B cell (primary cell): ENCODE data around the gene TNFRSF9. TPM values are rescaled to one million over a fixed set of nuclear protein-coding genes. Genes with fewer than 3 reads are reported as not detected.

ENCODE experiments used
- ATAC-seq: fragments of 200-7000 bp; cut with Tn5 transposase; one replicate; pipeline ENCODE4 v1.10.0; 2021; ENCODE audit warnings: low read depth, mild to moderate bottlenecking, moderate number of reproducible peaks, moderate library complexity
- CTCF ChIA-PET: fragments of 350-600 bp; sonication (Branson Sonifier 250); formaldehyde crosslinking; loops from one replicate; lab custom pipeline; 2021; ENCODE audit warnings: antibody characterized with exemption, inconsistent platforms; lab: Charles Lee
- POLR2A ChIA-PET: fragments of 350-600 bp; sonication (Branson Sonifier 250); formaldehyde crosslinking; loops from one replicate; lab custom pipeline; 2021; ENCODE audit warnings: antibody characterized with exemption; lab: Charles Lee
- DNase-seq: peaks from one replicate; pipeline ENCODE4 v3.0.0; 2013
- H2AFZ ChIP-seq: 2 replicates; pipeline ENCODE4 v1.6.1; 2012; ENCODE audit warnings: mild to moderate bottlenecking, low read depth, low read length; ENCODE audit not compliant: insufficient read depth, poor library complexity, severe bottlenecking
- H3K27ac ChIP-seq, 2 donors: 1 replicate in 1 of 2; 2 replicates in 1 of 2; pipeline ENCODE4 v1.5.1; 2012 to 2013; ENCODE audit warnings: low read length in 2 of 2, mild to moderate bottlenecking in 2 of 2, moderate library complexity in 1 of 2
- H3K27me3 ChIP-seq, 4 experiments: fragments of 200-600 bp in 1 of 4; sonication (generic) in 1 of 4; replicated peaks in 1 of 4; 1 replicate in 2 of 4; 2 replicates in 2 of 4; pipeline versions ENCODE4 v1.6.1 to v1.7.0; 2013 to 2016; ENCODE audit warnings: low read length in 3 of 4, mild to moderate bottlenecking in 2 of 4, mixed read lengths in 1 of 4, moderate library complexity in 1 of 4; ENCODE audit not compliant: insufficient read depth in 4 of 4, control insufficient read depth in 3 of 4; ENCODE audit errors: control extremely low read depth in 1 of 4
- H3K36me3 ChIP-seq, 2 experiments: replicated peaks in 1 of 2; 1 replicate in 1 of 2; 2 replicates in 1 of 2; pipeline versions ENCODE4 v1.6.1 to v1.7.1; 2013; ENCODE audit warnings: low read length in 1 of 2; ENCODE audit not compliant: insufficient read depth in 2 of 2, control insufficient read depth in 1 of 2; ENCODE audit errors: control extremely low read depth in 1 of 2, extremely low read depth in 1 of 2
- H3K4me1 ChIP-seq, 2 donors: fragments of 200-600 bp in 1 of 2; sonication (generic) in 1 of 2; 1 replicate in 1 of 2; 2 replicates in 1 of 2; pipeline versions ENCODE4 v1.5.1 to v1.6.1; 2013 to 2017; ENCODE audit warnings: low read length in 2 of 2; ENCODE audit not compliant: control insufficient read depth in 2 of 2, insufficient read depth in 2 of 2
- H3K4me2 ChIP-seq: replicated peaks from 2 replicates; pipeline ENCODE3; 2012; ENCODE audit warnings: mild to moderate bottlenecking, low read depth, low read length; ENCODE audit not compliant: poor library complexity, severe bottlenecking
- H3K4me3 ChIP-seq, 5 experiments: fragments of 200-600 bp in 1 of 5; sonication (generic) in 1 of 5; 1 replicate in 3 of 5; 2 replicates in 2 of 5; pipeline versions ENCODE4 v1.5.1 to v1.7.0; 2011 to 2016; ENCODE audit warnings: low read length in 4 of 5, mild to moderate bottlenecking in 4 of 5, low read depth in 2 of 5, control low read depth in 1 of 5, moderate library complexity in 1 of 5; ENCODE audit not compliant: insufficient read depth in 1 of 5; ENCODE audit errors: control extremely low read depth in 1 of 5, extremely low read depth in 1 of 5
- H3K79me2 ChIP-seq: fragments of 200-600 bp; sonication (generic); one replicate; pipeline ENCODE4 v1.6.0; 2016; ENCODE audit warnings: low read length; ENCODE audit not compliant: control insufficient read depth, insufficient read depth
- H3K9ac ChIP-seq: fragments of 200-600 bp; sonication (generic); 2 replicates; pipeline ENCODE4 v1.6.1; 2017; ENCODE audit warnings: mild to moderate bottlenecking, low read length, moderate library complexity
- H3K9me3 ChIP-seq, 3 donors: one replicate each; pipeline versions ENCODE4 v1.6.1 to v1.7.1; 2013; ENCODE audit warnings: low read length in 2 of 3; ENCODE audit not compliant: control insufficient read depth in 2 of 3, insufficient read depth in 1 of 3; ENCODE audit errors: control extremely low read depth in 1 of 3
- H4K20me1 ChIP-seq: 2 replicates; pipeline ENCODE4 v1.6.0; 2012; ENCODE audit warnings: mild to moderate bottlenecking, low read length; ENCODE audit not compliant: insufficient read depth, control insufficient read depth, poor library complexity, severe bottlenecking
- H3K27ac Mint-ChIP-seq: one replicate; pipeline ENCODE4 v1.8.0; 2021; ENCODE audit warnings: mixed read lengths
- H3K27me3 Mint-ChIP-seq: one replicate; pipeline ENCODE4 v1.8.0; 2021; ENCODE audit warnings: mixed read lengths
- H3K4me1 Mint-ChIP-seq: one replicate; pipeline ENCODE4 v1.8.0; 2021; ENCODE audit warnings: mixed read lengths
- H3K4me3 Mint-ChIP-seq: one replicate; pipeline ENCODE4 v1.8.0; 2021; ENCODE audit warnings: mixed read lengths
- H3K9me3 Mint-ChIP-seq: one replicate; pipeline ENCODE4 v1.8.0; 2022; ENCODE audit warnings: mixed read lengths; ENCODE audit not compliant: insufficient read depth
- EZH2 ChIP-seq: IDR thresholded peaks from 2 replicates; pipeline ENCODE4 v1.6.1; 2012; ENCODE audit warnings: borderline replicate concordance, low read depth, mild to moderate bottlenecking, moderate library complexity, low read length; ENCODE audit not compliant: insufficient read depth, poor library complexity, severe bottlenecking
- WGBS: methylation state at CpG from one replicate; pipeline ENCODE4 v1.1.5; 2013; ENCODE audit warnings: missing lambda C conversion rate; ENCODE audit not compliant: insufficient coverage; 5-methylcytosine and 5-hydroxymethylcytosine counted together
- intact Hi-C: fragments of 100-400 bp; cut with micrococcal nuclease; formaldehyde crosslinking; loops from one replicate; pipeline ENCODE4 v1.10.0; 2022
- polyA plus RNA-seq: library from polyadenylated mRNA; depleted of rRNA; stranded (reverse); fragments of >200 nt; gene quantifications from 2 replicates; pipeline ENCODE4 v1.2.3, GENCODE V29; 2012
- total RNA-seq, 2 donors: library from RNA; stranded (reverse); fragments of 120-200 nt in 1 of 2; gene quantifications; 1 replicate in 1 of 2; 2 replicates in 1 of 2; pipeline versions ENCODE4 v1.2.3 to v1.2.4, GENCODE V29; 2013 to 2022
- TF ChIP-seq, protein P1 (sequence below): fragments of 200-600 bp; IDR thresholded peaks from one replicate; pipeline ENCODE4 v1.8.0; 2022; ENCODE audit warnings: antibody characterized with exemption, mild to moderate bottlenecking

The TNFRSF9 gene
- total and polyA plus RNA-seq, 2 donors (not counting 1 experiment from before 2014, with no cell fraction given): 0.01 to 0.44 TPM

DNA sequence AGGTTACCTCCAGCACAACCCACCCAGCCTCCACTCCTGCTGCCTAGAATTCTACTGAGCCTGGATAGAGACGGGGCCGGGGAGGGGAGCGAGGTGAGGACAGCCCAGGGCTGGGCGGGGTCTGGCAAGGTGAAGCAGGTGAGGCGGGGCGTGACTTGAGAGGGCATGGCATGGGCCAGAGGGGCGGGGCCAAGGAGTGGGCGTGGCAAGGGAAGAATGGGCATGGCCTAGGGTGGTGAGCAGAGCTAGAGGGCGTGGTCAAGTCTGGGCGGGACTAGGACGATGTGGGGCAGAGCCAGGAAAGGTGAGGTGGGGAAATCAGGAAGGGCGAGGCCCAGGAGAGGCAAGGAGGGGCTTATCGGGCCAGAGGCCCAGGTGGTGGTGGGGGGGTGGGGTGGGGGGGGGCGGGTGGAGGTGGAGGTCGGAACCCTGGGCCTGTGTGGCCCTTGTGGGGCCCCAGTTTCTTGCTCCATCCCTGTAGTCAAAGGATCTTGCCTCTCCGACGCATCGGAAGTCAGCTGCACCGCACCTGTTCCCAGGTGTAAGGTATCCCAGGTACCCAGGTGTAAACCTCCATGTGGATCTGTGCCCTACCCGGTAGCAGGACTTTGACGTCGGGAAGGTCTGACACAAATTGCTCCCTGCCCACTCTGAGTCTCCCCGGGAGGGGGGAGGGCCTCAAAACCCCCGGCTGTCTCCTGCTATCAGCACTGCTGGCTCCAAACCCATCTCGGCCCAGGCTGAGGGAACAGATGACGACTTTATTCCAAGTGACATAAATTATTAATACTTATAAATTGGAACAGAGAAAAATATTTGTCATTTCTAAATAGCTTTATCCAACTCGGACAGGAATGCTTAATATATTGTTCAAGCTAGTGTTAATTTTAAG, 54.9 kb downstream of the TNFRSF9 start:
- Histone ChIP-seq H3K4me1 (no peaks in the 10 kb centered on the region), H4K20me1 (no peaks in the 10 kb centered on the region), H3K79me2 (no peaks in the 10 kb centered on the region), H3K27ac (no peak overlapping the region), H2AFZ (no peak overlapping the region), H3K9ac (no peak overlapping the region), H3K27me3 (peaks cover 0 to 14% (median 8%) of the 10 kb centered on the region in 4 experiments), H3K9me3 (peaks cover 0 to 6% (median 5%) of the 10 kb centered on the region in 3 donors), H3K4me3 (no peak overlapping the region), H3K36me3 (no peaks in the 10 kb centered on the region), H3K4me2 (no peak overlapping the region)
- H3K27me3 Mint-ChIP-seq: peaks cover 6% of the 10 kb centered on the region
- no peaks in the 10 kb centered on the region for H3K4me1 Mint-ChIP-seq
- no peak overlapping the region for H3K27ac Mint-ChIP-seq
- ATAC-seq (no peak), DNase-seq (peak; percentile 18)
- CTCF ChIA-PET: no interaction called here
- H3K9me3 Mint-ChIP-seq: peaks cover 4% of the 10 kb centered on the region
- POLR2A ChIA-PET: no interaction called here
- TF ChIP-seq, protein P1, sequence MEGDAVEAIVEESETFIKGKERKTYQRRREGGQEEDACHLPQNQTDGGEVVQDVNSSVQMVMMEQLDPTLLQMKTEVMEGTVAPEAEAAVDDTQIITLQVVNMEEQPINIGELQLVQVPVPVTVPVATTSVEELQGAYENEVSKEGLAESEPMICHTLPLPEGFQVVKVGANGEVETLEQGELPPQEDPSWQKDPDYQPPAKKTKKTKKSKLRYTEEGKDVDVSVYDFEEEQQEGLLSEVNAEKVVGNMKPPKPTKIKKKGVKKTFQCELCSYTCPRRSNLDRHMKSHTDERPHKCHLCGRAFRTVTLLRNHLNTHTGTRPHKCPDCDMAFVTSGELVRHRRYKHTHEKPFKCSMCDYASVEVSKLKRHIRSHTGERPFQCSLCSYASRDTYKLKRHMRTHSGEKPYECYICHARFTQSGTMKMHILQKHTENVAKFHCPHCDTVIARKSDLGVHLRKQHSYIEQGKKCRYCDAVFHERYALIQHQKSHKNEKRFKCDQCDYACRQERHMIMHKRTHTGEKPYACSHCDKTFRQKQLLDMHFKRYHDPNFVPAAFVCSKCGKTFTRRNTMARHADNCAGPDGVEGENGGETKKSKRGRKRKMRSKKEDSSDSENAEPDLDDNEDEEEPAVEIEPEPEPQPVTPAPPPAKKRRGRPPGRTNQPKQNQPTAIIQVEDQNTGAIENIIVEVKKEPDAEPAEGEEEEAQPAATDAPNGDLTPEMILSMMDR: no peak
- TF ChIP-seq EZH2: no peak
- no peak overlapping the region for H3K4me3 Mint-ChIP-seq
- 46% methylated on average over 16 of the region's 27 CpGs for WGBS
- intact Hi-C loops: no loop called here

DNA sequence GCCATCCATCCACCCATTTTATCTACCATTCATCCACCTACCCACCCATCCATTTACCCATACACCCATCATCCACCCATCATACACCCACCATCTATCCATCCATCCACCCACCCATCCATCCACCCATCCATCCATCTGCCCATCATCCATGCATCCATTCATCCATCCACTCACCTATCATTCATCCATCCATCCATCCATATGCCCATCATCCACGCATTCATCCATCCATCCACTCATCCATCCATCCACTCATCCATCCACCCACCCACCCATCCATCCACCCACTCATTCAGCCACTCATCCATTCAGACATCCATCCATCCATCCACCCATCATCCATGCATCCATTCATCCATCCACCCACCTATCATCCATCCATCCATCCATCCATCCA, 55.9 kb downstream of the TNFRSF9 start:
- POLR2A ChIA-PET: no interaction called here
- peaks cover 4% of the 10 kb centered on the region for H3K9me3 Mint-ChIP-seq
- no peak overlapping the region for H3K9ac ChIP-seq

More for the DNA sequence above, 55.9 kb downstream of the TNFRSF9 start:
- Histone ChIP-seq H3K36me3 (no peaks in the 10 kb centered on the region), H3K79me2 (no peaks in the 10 kb centered on the region), H3K27me3 (peaks cover 0 to 14% (median 8%) of the 10 kb centered on the region in 4 experiments), H3K4me2 (no peak overlapping the region), H3K4me3 (no peak overlapping the region), H3K9me3 (peaks cover 0 to 6% (median 5%) of the 10 kb centered on the region in 3 donors), H3K4me1 (no peaks in the 10 kb centered on the region), H4K20me1 (no peaks in the 10 kb centered on the region), H3K27ac (no peak overlapping the region), H2AFZ (no peak overlapping the region)
- TF ChIP-seq, protein P1: no peak
- TF ChIP-seq EZH2: no peak
- H3K4me1 Mint-ChIP-seq: no peaks in the 10 kb centered on the region
- H3K4me3 Mint-ChIP-seq: no peak overlapping the region
- no peak for ATAC-seq
- 100% methylated on average over 1 of the region's 1 CpG for WGBS
- H3K27me3 Mint-ChIP-seq: peaks cover 6% of the 10 kb centered on the region
- no peak overlapping the region for H3K27ac Mint-ChIP-seq
- CTCF ChIA-PET: no interaction called here
- intact Hi-C loops: no loop called here
- DNase-seq: no peak
